PFSK-1 (cell line): ENCODE data around the gene KRT16.

Experiments
- FOXP2 ChIP-seq: optimal IDR thresholded peaks from 2 replicates; pipeline ENCODE3; 2011; ENCODE audit warnings: borderline replicate concordance, control low read depth, inconsistent platforms; ENCODE audit not compliant: insufficient read depth; ENCODE audit errors: extremely low read length, extremely low read depth
- POLR2AphosphoS5 ChIP-seq: IDR thresholded peaks from 2 replicates; pipeline ENCODE4 v1.6.1; 2012; ENCODE audit warnings: low read depth, mild to moderate bottlenecking, control low read depth, low read length, moderate library complexity
- REST ChIP-seq, 2 experiments: IDR thresholded peaks; 2 replicates each; pipeline versions ENCODE4 v1.6.1 to v1.8.0; 2011 to 2012; ENCODE audit warnings: low read depth in 2 of 2, low read length in 2 of 2, control low read depth in 1 of 2, inconsistent platforms in 1 of 2, mild to moderate bottlenecking in 1 of 2, moderate library complexity in 1 of 2; ENCODE audit not compliant: insufficient read depth in 1 of 2
- SIN3A ChIP-seq: IDR thresholded peaks from 2 replicates; pipeline ENCODE4 v1.6.1; 2012; ENCODE audit warnings: mild to moderate bottlenecking, low read length, moderate library complexity, borderline replicate concordance; ENCODE audit not compliant: insufficient read depth
- TAF1 ChIP-seq: IDR thresholded peaks from 2 replicates; pipeline ENCODE4 v1.6.1; 2012; ENCODE audit warnings: low read length, control low read depth, borderline replicate concordance; ENCODE audit not compliant: insufficient read depth

KRT16 gene

GRCh38 chr17:41625602-41626001, 13.0 kb upstream of the KRT16 start:
- TF ChIP-seq SIN3A (no peak), FOXP2 (no peak), POLR2AphosphoS5 (no peak)

GRCh38 chr17:41624208-41625101, 11.9 kb upstream of the KRT16 start, which contains the start of gene KRT17:
KRT17 (minus strand) TSS chr17:41624575; CDS start chr17:41624509, 66 bp downstream.
- TF ChIP-seq REST (IDR thresholded peaks at IDR 0.05; ENCODE audit: insufficient read depth in 1 of 2, low read depth in 2 of 2, low read length in 2 of 2) (no peak), FOXP2 (no peak), TAF1 (no peak), SIN3A (no peak), POLR2AphosphoS5 (no peak)

- TF ChIP-seq FOXP2 (no peak), SIN3A (no peak), REST (IDR thresholded peaks at IDR 0.05; ENCODE audit: insufficient read depth in 1 of 2, low read depth in 2 of 2, low read length in 2 of 2) (no peak), POLR2AphosphoS5 (no peak), TAF1 (no peak)
Measured at GRCh38 chr17:41621916-41622315, 9.3 kb upstream of the KRT16 start.

GRCh38 chr17:41620583-41621434, 8.2 kb upstream of the KRT16 start:
- TF ChIP-seq REST (IDR thresholded peaks at IDR 0.05; ENCODE audit: insufficient read depth in 1 of 2, low read depth in 2 of 2, low read length in 2 of 2) (no peak), TAF1 (no peak), SIN3A (no peak), FOXP2 (no peak), POLR2AphosphoS5 (no peak)
